Right lobe of liver (tissue), 6 donors: ENCODE measurements around the gene JMJD4. TPM values are rescaled to one million over a fixed set of nuclear protein-coding genes. Genes with fewer than 3 reads are reported as not detected.
"Not testable (repeated sequence)": the region's sequence is repeated elsewhere in the genome, so short reads cannot be mapped to it uniquely, and the experiment has no call there.

Source experiments
- ATAC-seq, 4 donors: fragments of 200-7000 bp; cut with Tn5 transposase; one replicate each; pipeline ENCODE4 v1.9.1; 2020; ENCODE audit warnings: mild to moderate bottlenecking in 4 of 4, moderate library complexity in 4 of 4
- DNase-seq, 3 donors: peaks; one replicate each; pipeline ENCODE4 v3.0.0-alpha.2; 2020
- H3K27ac ChIP-seq, 3 donors: fragments of 200-600 bp; one replicate each; pipeline ENCODE4 v1.8.0; 2022
- H3K27me3 ChIP-seq, 2 donors: fragments of 200-600 bp; one replicate each; pipeline ENCODE4 v1.8.0; 2022
- H3K36me3 ChIP-seq, 4 donors: fragments of 200-600 bp; sonication (generic) in 1 of 4; one replicate each; pipeline versions ENCODE4 v1.5.1 to v1.8.0; 2017 to 2022; ENCODE audit warnings: control low read depth in 1 of 4
- H3K4me1 ChIP-seq, 4 donors: fragments of 200-600 bp; sonication (generic) in 1 of 4; one replicate each; pipeline versions ENCODE4 v1.5.1 to v1.8.0; 2017 to 2022; ENCODE audit warnings: control low read depth in 1 of 4
- H3K4me3 ChIP-seq, 3 donors: fragments of 200-600 bp; one replicate each; pipeline ENCODE4 v1.8.0; 2022
- H3K9me3 ChIP-seq, 4 donors: fragments of 200-600 bp; sonication (generic) in 1 of 4; one replicate each; pipeline versions ENCODE4 v1.5.1 to v1.8.0; 2017 to 2022; ENCODE audit warnings: control low read depth in 1 of 4
- POLR2A ChIP-seq: fragments of 450-650 bp; IDR thresholded peaks from one replicate; pipeline ENCODE4 v1.6.1; 2017; ENCODE audit warnings: antibody characterized with exemption, mild to moderate bottlenecking
- WGBS: methylation state at CpG from one replicate; pipeline ENCODE4 v1.1.6; 2018; ENCODE audit warnings: low coverage, low lambda C conversion rate; ENCODE audit not compliant: insufficient coverage; ENCODE audit errors: missing lambda C conversion rate; 5-methylcytosine and 5-hydroxymethylcytosine counted together
- intact Hi-C, 2 donors: fragments of 100-400 bp; cut with DNase I; formaldehyde crosslinking; loops; one replicate each; pipeline versions ENCODE4 v1.11.2 to v1.14.1; 2022
- total RNA-seq, 6 experiments: library from RNA; depleted of rRNA in 2 of 6; stranded (reverse); fragments of >200 nt in 2 of 6; fragmentation: NEBNext Ultra II Directional in 3 of 6; extraction: Animal tissue kit (Norgen Biotek cat#: 25700) in 3 of 6; gene quantifications; one replicate each; pipeline versions ENCODE4 v1.1.0 to v1.2.4, GENCODE V29; 2016 to 2023
- TF ChIP-seq, protein P1 (sequence below), 4 donors: fragments of 200-600 bp in 3 of 4; fragments of 450-650 bp in 1 of 4; IDR thresholded peaks; one replicate each; pipeline versions ENCODE4 v1.5.1 to v1.8.0; 2016 to 2022; ENCODE audit warnings: antibody characterized with exemption in 4 of 4, mild to moderate bottlenecking in 2 of 4
- donor health status: DM: no; HTN: yes; CAD: no.
- donor health status: DM: no; HTN: no; CAD: no.
- donor health status: DM: no; HTN: no; CAD: no.
- donor health status: DM: no; HTN: yes; CAD: no.
- donor health status: DM: no; HTN: yes; CAD: no.

The JMJD4 gene
- total RNA-seq, 6 experiments from 2014 or later = 7.2 to 17.7 (median 9.5) TPM

DNA sequence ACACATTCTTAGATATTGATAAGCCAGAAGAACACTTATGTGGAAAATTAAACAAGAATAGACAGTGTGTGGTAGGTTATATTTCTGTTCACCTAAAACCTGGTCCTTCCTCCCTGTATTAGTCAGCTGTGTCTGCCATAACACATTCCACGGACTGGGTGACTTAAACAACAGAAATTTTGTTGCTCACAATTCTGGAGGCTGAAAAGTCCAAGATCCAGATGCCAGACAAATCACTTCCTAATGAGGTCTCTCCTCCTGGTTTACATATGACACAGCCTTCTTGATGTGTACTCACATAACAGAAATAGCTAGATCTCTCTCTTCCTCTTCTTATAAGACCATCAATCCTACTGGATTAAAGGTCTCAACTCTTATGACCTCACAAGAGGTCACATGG is 25.7 kb downstream of the JMJD4 start:
- no peaks in the 10 kb centered on the region for H3K9me3 ChIP-seq
- no peak overlapping the region for H3K4me3 ChIP-seq

DNA sequence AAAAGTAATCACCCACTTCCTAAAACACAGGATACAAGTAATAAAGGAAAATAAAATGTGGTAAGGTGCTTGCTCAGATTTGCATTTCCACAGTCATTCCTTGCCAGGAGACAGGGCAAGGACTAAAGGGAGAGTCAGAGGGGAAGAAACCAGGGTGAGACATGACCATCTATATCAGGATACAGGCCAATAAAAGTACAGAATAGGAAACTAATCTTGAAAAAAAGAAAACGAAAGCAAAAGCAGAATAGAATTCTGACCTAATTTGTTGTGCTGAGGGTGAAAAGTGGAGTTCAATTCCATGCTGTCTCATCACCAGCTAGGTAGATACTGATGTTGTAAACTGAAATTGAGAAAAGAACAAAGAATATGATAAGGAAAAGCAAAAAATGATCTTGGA is 27.3 kb downstream of the JMJD4 start:
- Histone ChIP-seq H3K9me3 (no peaks in the 10 kb centered on the region), H3K4me1 (no peaks in the 10 kb centered on the region), H3K27ac (no peak overlapping the region), H3K36me3 (no peaks in the 10 kb centered on the region), H3K4me3 (no peak overlapping the region), H3K27me3 (no peaks in the 10 kb centered on the region)
- ATAC-seq (no peak), DNase-seq (no peak)
- 36% methylated on average over 1 of the region's 1 CpG for WGBS
- TF ChIP-seq, protein P1, sequence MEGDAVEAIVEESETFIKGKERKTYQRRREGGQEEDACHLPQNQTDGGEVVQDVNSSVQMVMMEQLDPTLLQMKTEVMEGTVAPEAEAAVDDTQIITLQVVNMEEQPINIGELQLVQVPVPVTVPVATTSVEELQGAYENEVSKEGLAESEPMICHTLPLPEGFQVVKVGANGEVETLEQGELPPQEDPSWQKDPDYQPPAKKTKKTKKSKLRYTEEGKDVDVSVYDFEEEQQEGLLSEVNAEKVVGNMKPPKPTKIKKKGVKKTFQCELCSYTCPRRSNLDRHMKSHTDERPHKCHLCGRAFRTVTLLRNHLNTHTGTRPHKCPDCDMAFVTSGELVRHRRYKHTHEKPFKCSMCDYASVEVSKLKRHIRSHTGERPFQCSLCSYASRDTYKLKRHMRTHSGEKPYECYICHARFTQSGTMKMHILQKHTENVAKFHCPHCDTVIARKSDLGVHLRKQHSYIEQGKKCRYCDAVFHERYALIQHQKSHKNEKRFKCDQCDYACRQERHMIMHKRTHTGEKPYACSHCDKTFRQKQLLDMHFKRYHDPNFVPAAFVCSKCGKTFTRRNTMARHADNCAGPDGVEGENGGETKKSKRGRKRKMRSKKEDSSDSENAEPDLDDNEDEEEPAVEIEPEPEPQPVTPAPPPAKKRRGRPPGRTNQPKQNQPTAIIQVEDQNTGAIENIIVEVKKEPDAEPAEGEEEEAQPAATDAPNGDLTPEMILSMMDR (IDR thresholded peaks at IDR 0.05) = no peak
- TF ChIP-seq POLR2A = no peak
- intact Hi-C loops = no loop called here

More for the DNA sequence above, 25.7 kb downstream of the JMJD4 start:
- no peak for ATAC-seq
- Histone ChIP-seq H3K4me1 (no peaks in the 10 kb centered on the region), H3K27ac (no peak overlapping the region), H3K27me3 (no peaks in the 10 kb centered on the region), H3K36me3 (no peaks in the 10 kb centered on the region)
- 80% methylated on average over 1 of the region's 1 CpG for WGBS
- intact Hi-C loops = no loop called here
- no peak for DNase-seq
- TF ChIP-seq POLR2A = no peak
- TF ChIP-seq, protein P1 (IDR thresholded peaks at IDR 0.05) = no peak

DNA sequence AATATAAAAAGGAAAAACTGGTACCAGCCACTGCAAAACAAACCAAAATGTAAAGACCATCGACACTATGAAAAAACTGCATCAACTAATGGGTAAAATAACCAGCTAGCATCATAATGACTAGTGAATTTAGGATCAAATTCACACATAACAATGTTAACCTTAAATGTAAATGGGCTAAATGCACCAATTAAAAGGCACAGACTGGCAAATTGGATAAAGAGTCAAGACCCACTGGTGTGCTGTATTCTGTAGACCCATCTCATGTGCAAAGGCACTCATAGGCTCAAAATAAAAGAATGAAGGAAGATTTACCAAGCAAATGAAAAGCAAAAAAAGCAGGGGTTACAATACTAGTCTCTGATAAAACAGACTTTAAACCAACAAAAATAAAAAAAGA is 33.5 kb downstream of the JMJD4 start:
- H3K36me3 ChIP-seq, H3K27ac ChIP-seq, H3K27me3 ChIP-seq, H3K4me3 ChIP-seq, H3K4me1 ChIP-seq, H3K9me3 ChIP-seq, intact Hi-C loops, DNase-seq, ATAC-seq: not testable (repeated sequence)
- 83% methylated on average over 1 of the region's 1 CpG for WGBS

DNA sequence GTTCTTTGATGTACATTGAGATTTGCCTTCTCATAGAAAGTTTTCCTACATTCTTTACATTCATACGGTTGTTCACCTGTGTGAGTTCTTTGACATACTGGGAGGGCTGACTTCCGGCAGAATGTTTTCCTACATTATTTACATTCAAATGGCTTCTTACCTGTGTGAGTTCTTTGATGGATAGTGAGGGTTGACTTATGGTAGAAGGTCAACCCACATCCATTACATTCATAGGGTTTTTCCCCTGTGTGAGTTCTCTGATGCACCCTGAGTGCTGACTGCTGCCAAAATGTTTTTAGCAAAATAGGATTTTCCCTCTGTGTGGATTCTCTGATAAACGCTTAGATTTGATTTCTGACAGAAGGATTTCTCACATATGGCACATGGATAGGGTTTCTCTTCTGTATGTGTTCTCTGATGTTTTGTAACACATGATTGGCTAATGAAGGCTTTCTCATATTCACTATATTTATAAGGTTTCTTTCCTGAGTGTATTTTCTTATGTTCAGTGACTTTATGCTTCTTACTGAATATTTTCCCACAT is 37.7 kb downstream of the JMJD4 start:
- no peaks in the 10 kb centered on the region for H3K27me3 ChIP-seq
- peaks cover 0 to 9% (median 3%) of the 10 kb centered on the region in 4 donors for H3K9me3 ChIP-seq
- no peak overlapping the region for H3K4me3 ChIP-seq
- 88% methylated on average over 3 of the region's 3 CpGs for WGBS
- H3K36me3 ChIP-seq = no peaks in the 10 kb centered on the region
- no peaks in the 10 kb centered on the region for H3K4me1 ChIP-seq
- intact Hi-C loops = no loop called here
- ATAC-seq (no peak), DNase-seq (no peak)
- no peak overlapping the region for H3K27ac ChIP-seq
- no peak for TF ChIP-seq POLR2A
- TF ChIP-seq, protein P1 (IDR thresholded peaks at IDR 0.05) = no peak

DNA sequence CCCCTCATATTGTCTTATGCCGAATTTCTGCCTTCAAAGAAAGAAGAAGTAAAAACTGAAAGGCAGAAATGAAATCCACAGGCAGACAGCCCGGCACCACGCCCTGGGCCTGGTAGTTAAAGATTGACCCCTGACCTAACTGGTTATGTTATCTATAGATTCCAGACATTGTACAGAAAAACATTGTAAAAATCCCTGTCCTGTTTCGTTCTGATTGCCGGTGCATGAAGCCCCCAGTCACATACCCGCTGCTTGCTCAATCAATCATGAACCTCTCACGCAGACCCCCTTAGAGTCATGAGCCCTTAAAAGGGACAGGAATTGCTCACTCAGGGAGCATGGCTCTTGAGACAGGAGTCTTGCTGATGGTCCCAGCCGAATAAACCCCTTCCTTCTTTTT is 49.3 kb downstream of the JMJD4 start:
- Histone ChIP-seq H3K27ac (no peak overlapping the region), H3K9me3 (peaks cover 0 to 11% (median 0%) of the 10 kb centered on the region in 4 donors), H3K4me1 (no peaks in the 10 kb centered on the region), H3K36me3 (no peaks in the 10 kb centered on the region), H3K27me3 (no peaks in the 10 kb centered on the region), H3K4me3 (no peak overlapping the region)
- TF ChIP-seq, protein P1 (IDR thresholded peaks at IDR 0.05) = no peak
- TF ChIP-seq POLR2A = no peak
- 44% methylated on average over 6 of the region's 8 CpGs for WGBS
- intact Hi-C loops = no loop called here
- ATAC-seq (no peak), DNase-seq (no peak)

Other genes with a start within 250 kb of the JMJD4 start
- 1 to 10 TPM; 2.4 to 4.8 (median 3.0) TPM for gene ZNF678, start 171.7 kb downstream of the JMJD4 start, total RNA-seq
- 10 to 100 TPM; 15.2 to 32.5 (median 24.8) TPM for gene SNAP47, start 133 bp upstream of the JMJD4 start, total RNA-seq
- not detected for gene PRSS38, start 80.4 kb upstream of the JMJD4 start, total RNA-seq
- gene WNT9A, start 212.6 kb upstream of the JMJD4 start, total RNA-seq = under 1 TPM in 5 of 6 experiments, not detected in 1; 0.09 to 0.19 (median 0.10) TPM